ENCODE data around the gene TCF19.

TCF19 gene

GRCh38 chr6:31170600-31170881 is 12.2 kb downstream of the TCF19 start, which contains the start of gene POU5F1:
TSS of gene POU5F1 (minus strand) at chr6:31170682. CDS start at chr6:31170620, 62 bp downstream.
- no peak for ATAC-seq

GRCh38 chr6:31170987-31171671 is 12.7 kb downstream of the TCF19 start:
- TF ChIP-seq ZC3H10 (CRISPR knock-in tag; IDR thresholded peaks at IDR 0.05) = no peak
- TF ChIP-seq CREB5 (CRISPR knock-in tag; IDR thresholded peaks at IDR 0.05; ENCODE audit: low read depth) = no peak
- TF ChIP-seq ZFP3 (CRISPR knock-in tag; IDR thresholded peaks at IDR 0.05) = no peak
- no peak for TF ChIP-seq ESRRG (CRISPR knock-in tag; IDR thresholded peaks at IDR 0.05)
- ATAC-seq = no peak

More at GRCh38 chr6:31170600-31170881, 12.2 kb downstream of the TCF19 start, which contains the start of gene POU5F1:
- TF ChIP-seq GLIS3 (CRISPR knock-in tag; IDR thresholded peaks at IDR 0.05) = no peak
- TF ChIP-seq ZNF565 (CRISPR knock-in tag; conservative IDR thresholded peaks at IDR 0.05; ENCODE audit: low read depth) = no peak
- no peak for TF ChIP-seq SNAI2 (CRISPR knock-in tag; IDR thresholded peaks at IDR 0.05)
- TF ChIP-seq ZFP30 (CRISPR knock-in tag; IDR thresholded peaks at IDR 0.05) = no peak
- no peak for TF ChIP-seq ZNF8 (CRISPR knock-in tag; IDR thresholded peaks at IDR 0.05)
- no peak for TF ChIP-seq BACH2 (CRISPR knock-in tag; IDR thresholded peaks at IDR 0.05; ENCODE audit: borderline replicate concordance)
- TF ChIP-seq ISL1 (CRISPR knock-in tag; IDR thresholded peaks at IDR 0.05) = no peak

DNA sequence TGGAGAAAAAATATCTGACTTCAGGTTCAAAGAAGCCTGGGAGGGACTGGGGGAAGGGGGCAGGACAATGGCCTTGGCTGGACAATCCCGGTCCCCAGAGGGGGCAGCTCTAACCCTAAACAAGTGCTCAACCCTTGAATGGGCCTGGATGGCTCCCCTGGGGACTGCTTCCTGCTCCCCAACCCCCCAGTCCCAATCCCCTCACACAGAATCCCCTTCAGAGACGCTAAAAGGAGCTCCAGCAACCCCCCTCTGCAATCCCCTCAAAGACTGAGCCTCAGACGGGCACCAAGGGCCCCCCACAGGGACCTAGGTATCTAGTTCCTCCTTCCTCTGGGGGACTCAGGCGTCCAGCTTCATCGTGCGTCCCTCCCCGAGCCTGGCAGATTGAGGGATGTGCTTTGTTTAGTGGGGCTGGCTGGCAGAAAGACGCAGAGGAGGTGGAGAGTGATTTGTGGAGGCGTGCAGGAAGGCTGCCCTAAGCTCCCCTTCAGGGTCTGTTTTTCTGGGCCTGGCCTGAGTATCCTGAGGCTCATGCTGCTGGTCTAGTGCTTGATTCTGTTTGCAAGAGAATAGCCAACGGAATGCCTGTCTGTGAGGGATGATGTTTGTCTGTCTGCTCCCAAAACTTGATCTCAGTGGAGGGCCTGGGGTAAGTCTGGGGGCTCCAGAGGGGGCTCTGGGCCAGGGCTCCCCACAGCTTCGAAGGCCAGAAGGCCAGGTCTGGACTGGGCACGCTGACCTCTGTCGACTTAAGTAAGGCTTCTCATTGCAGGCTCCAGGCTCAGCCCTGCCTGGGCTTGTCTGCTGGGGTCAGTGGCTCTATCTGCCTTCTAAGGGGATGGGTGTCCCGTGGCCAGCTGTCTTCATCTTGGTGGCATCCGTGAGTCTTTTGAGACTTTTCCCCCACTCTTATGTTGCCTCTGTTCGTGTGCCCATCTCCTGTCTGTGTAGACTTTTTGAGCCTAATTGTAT is 13.8 kb downstream of the TCF19 start:
- no peak for ATAC-seq
- TF ChIP-seq, protein P1, sequence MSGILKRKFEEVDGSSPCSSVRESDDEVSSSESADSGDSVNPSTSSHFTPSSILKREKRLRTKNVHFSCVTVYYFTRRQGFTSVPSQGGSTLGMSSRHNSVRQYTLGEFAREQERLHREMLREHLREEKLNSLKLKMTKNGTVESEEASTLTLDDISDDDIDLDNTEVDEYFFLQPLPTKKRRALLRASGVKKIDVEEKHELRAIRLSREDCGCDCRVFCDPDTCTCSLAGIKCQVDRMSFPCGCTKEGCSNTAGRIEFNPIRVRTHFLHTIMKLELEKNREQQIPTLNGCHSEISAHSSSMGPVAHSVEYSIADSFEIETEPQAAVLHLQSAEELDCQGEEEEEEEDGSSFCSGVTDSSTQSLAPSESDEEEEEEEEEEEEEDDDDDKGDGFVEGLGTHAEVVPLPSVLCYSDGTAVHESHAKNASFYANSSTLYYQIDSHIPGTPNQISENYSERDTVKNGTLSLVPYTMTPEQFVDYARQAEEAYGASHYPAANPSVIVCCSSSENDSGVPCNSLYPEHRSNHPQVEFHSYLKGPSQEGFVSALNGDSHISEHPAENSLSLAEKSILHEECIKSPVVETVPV (CRISPR knock-in tag; IDR thresholded peaks at IDR 0.05) = no peak
- TF ChIP-seq BACH2 (CRISPR knock-in tag; IDR thresholded peaks at IDR 0.05; ENCODE audit: borderline replicate concordance) (no peak), ESRRG (CRISPR knock-in tag; IDR thresholded peaks at IDR 0.05) (no peak)
- TF ChIP-seq, protein P2, sequence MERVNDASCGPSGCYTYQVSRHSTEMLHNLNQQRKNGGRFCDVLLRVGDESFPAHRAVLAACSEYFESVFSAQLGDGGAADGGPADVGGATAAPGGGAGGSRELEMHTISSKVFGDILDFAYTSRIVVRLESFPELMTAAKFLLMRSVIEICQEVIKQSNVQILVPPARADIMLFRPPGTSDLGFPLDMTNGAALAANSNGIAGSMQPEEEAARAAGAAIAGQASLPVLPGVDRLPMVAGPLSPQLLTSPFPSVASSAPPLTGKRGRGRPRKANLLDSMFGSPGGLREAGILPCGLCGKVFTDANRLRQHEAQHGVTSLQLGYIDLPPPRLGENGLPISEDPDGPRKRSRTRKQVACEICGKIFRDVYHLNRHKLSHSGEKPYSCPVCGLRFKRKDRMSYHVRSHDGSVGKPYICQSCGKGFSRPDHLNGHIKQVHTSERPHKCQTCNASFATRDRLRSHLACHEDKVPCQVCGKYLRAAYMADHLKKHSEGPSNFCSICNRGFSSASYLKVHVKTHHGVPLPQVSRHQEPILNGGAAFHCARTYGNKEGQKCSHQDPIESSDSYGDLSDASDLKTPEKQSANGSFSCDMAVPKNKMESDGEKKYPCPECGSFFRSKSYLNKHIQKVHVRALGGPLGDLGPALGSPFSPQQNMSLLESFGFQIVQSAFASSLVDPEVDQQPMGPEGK (CRISPR knock-in tag; IDR thresholded peaks at IDR 0.05; ENCODE audit: borderline replicate concordance) = no peak

- no peak for ATAC-seq
Observed at GRCh38 chr6:31172973-31173384, 14.6 kb downstream of the TCF19 start.

More at GRCh38 chr6:31172973-31173384, 14.6 kb downstream of the TCF19 start:
- TF ChIP-seq, protein P2 (CRISPR knock-in tag; IDR thresholded peaks at IDR 0.05; ENCODE audit: borderline replicate concordance) = no peak
- TF ChIP-seq PPARA (CRISPR knock-in tag; IDR thresholded peaks at IDR 0.05; ENCODE audit: borderline replicate concordance) = no peak
- no peak for TF ChIP-seq ZFP30 (CRISPR knock-in tag; IDR thresholded peaks at IDR 0.05)
- no peak for TF ChIP-seq ARNTL (CRISPR knock-in tag; IDR thresholded peaks at IDR 0.05; ENCODE audit: borderline replicate concordance, low read depth)
- TF ChIP-seq, protein P3, sequence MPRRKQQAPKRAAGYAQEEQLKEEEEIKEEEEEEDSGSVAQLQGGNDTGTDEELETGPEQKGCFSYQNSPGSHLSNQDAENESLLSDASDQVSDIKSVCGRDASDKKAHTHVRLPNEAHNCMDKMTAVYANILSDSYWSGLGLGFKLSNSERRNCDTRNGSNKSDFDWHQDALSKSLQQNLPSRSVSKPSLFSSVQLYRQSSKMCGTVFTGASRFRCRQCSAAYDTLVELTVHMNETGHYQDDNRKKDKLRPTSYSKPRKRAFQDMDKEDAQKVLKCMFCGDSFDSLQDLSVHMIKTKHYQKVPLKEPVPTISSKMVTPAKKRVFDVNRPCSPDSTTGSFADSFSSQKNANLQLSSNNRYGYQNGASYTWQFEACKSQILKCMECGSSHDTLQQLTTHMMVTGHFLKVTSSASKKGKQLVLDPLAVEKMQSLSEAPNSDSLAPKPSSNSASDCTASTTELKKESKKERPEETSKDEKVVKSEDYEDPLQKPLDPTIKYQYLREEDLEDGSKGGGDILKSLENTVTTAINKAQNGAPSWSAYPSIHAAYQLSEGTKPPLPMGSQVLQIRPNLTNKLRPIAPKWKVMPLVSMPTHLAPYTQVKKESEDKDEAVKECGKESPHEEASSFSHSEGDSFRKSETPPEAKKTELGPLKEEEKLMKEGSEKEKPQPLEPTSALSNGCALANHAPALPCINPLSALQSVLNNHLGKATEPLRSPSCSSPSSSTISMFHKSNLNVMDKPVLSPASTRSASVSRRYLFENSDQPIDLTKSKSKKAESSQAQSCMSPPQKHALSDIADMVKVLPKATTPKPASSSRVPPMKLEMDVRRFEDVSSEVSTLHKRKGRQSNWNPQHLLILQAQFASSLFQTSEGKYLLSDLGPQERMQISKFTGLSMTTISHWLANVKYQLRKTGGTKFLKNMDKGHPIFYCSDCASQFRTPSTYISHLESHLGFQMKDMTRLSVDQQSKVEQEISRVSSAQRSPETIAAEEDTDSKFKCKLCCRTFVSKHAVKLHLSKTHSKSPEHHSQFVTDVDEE (CRISPR knock-in tag; IDR thresholded peaks at IDR 0.05) = no peak
- TF ChIP-seq ESRRG (CRISPR knock-in tag; IDR thresholded peaks at IDR 0.05) = no peak
- TF ChIP-seq SNAI2 (CRISPR knock-in tag; IDR thresholded peaks at IDR 0.05) = no peak
- TF ChIP-seq TCF4 (CRISPR knock-in tag; IDR thresholded peaks at IDR 0.05; ENCODE audit: borderline replicate concordance) = no peak
- no peak for TF ChIP-seq CREB5 (CRISPR knock-in tag; IDR thresholded peaks at IDR 0.05; ENCODE audit: low read depth)
- no peak for TF ChIP-seq CSDC2 (CRISPR knock-in tag; IDR thresholded peaks at IDR 0.05)
- TF ChIP-seq ZFP3 (CRISPR knock-in tag; IDR thresholded peaks at IDR 0.05) = no peak
- TF ChIP-seq ISL1 (CRISPR knock-in tag; IDR thresholded peaks at IDR 0.05) = no peak
- TF ChIP-seq TOX (CRISPR knock-in tag; IDR thresholded peaks at IDR 0.05; ENCODE audit: borderline replicate concordance) = no peak
- TF ChIP-seq OSR1 (CRISPR knock-in tag; IDR thresholded peaks at IDR 0.05) = no peak
- no peak for TF ChIP-seq POU6F1 (CRISPR knock-in tag; IDR thresholded peaks at IDR 0.05; ENCODE audit: borderline replicate concordance, low read depth)
- TF ChIP-seq ZNF565 (CRISPR knock-in tag; conservative IDR thresholded peaks at IDR 0.05; ENCODE audit: low read depth) = no peak
- TF ChIP-seq BACH2 (CRISPR knock-in tag; IDR thresholded peaks at IDR 0.05; ENCODE audit: borderline replicate concordance) = no peak

Data from SK-N-SH treated with all-trans-retinoic acid at 6 μM for 48 hours (cell line).